ENCODE data around the gene DQX1.
"Not testable (repeated sequence)": the region's sequence is repeated elsewhere in the genome, so short reads cannot be mapped to it uniquely, and the experiment has no call there.

- TF ChIP-seq CTCF (conservative IDR thresholded peaks at IDR 0.05 in 1 of 2, IDR thresholded peaks at IDR 0.05 in 1 of 2; ENCODE audit: extremely low read depth in 1 of 2, insufficient read depth in 1 of 2, low read depth in 1 of 2, low read length in 2 of 2); EZH2 (IDR thresholded peaks at IDR 0.05; ENCODE audit: borderline replicate concordance, low read length): not testable (repeated sequence)
Observed at GRCh38 chr2:74470742-74471141, 55.3 kb downstream of the DQX1 start.

Measured in mammary epithelial cell (primary cell).